Measurements from ENCODE around the gene BDH2.
A peak's percentile ranks its signal among the peaks of the same experiment; 100 is the strongest.

BDH2 gene

GRCh38 chr4:103099691-103100392 lies at the start of gene BDH2:
Gene BDH2, minus strand, starts transcription at chr4:103099834. Its CDS starts 3,580 bp downstream, at chr4:103096254.
- TF ChIP-seq EZH2 (IDR thresholded peaks at IDR 0.05) = no peak
- TF ChIP-seq POLR2AphosphoS5 (IDR thresholded peaks at IDR 0.05; ENCODE audit: borderline replicate concordance, low read depth, low read length) = peak; percentile 72
- no peak for TF ChIP-seq FOXP2 (optimal IDR thresholded peaks at IDR 0.05; ENCODE audit: control extremely low read depth, extremely low read length, insufficient read depth)
- peak within 1 kb of the TSS; percentile 83 for H3K4me3 ChIP-seq
- H3K27ac ChIP-seq = peak within 1 kb of the TSS; percentile 63

GRCh38 chr4:103144926-103145325 lies 45.3 kb upstream of the BDH2 start:
- Histone ChIP-seq H3K9me3 (ENCODE audit: low read depth, low read length) (no peaks in the 10 kb centered on the region), H3K36me3 (ENCODE audit: insufficient read depth, low read length) (peaks cover 86% of the 10 kb centered on the region), H3K9ac (ENCODE audit: insufficient read length) (no peak overlapping the region), H3K4me3 (no peak overlapping the region), H3K27ac (no peak overlapping the region)
- DNase-seq (ENCODE audit: low read depth, low spot score) = no peak
- TF ChIP-seq POLR2AphosphoS5 (IDR thresholded peaks at IDR 0.05; ENCODE audit: borderline replicate concordance, low read depth, low read length) = no peak
- no peak for TF ChIP-seq EZH2 (IDR thresholded peaks at IDR 0.05)
- no peak for TF ChIP-seq FOXP2 (optimal IDR thresholded peaks at IDR 0.05; ENCODE audit: control extremely low read depth, extremely low read length, insufficient read depth)

More at GRCh38 chr4:103099691-103100392, at the start of gene BDH2:
- peak; percentile 90 for DNase-seq (ENCODE audit: low read depth, low spot score)
- H3K36me3 ChIP-seq (ENCODE audit: insufficient read depth, low read length) = no peaks in the 10 kb centered on the region
- H3K9ac ChIP-seq (ENCODE audit: insufficient read length) = peak within 1 kb of the TSS; percentile 85
- no peaks in the 10 kb centered on the region for H3K9me3 ChIP-seq (ENCODE audit: low read depth, low read length)

GRCh38 chr4:103137446-103137827 lies 37.8 kb upstream of the BDH2 start:
- Histone ChIP-seq H3K9ac (ENCODE audit: insufficient read length) (no peak overlapping the region), H3K9me3 (ENCODE audit: low read depth, low read length) (no peaks in the 10 kb centered on the region), H3K27ac (no peak overlapping the region), H3K4me3 (no peak overlapping the region), H3K36me3 (ENCODE audit: insufficient read depth, low read length) (peaks cover 83% of the 10 kb centered on the region)
- DNase-seq (ENCODE audit: low read depth, low spot score) = no peak
- TF ChIP-seq POLR2AphosphoS5 (IDR thresholded peaks at IDR 0.05; ENCODE audit: borderline replicate concordance, low read depth, low read length) (no peak), EZH2 (IDR thresholded peaks at IDR 0.05) (no peak), FOXP2 (optimal IDR thresholded peaks at IDR 0.05; ENCODE audit: control extremely low read depth, extremely low read length, insufficient read depth) (no peak)

- Histone ChIP-seq H3K36me3 (ENCODE audit: insufficient read depth, low read length) (peaks cover 83% of the 10 kb centered on the region), H3K9me3 (ENCODE audit: low read depth, low read length) (no peaks in the 10 kb centered on the region), H3K4me3 (no peak overlapping the region), H3K9ac (ENCODE audit: insufficient read length) (no peak overlapping the region), H3K27ac (no peak overlapping the region)
- no peak for DNase-seq (ENCODE audit: low read depth, low spot score)
- TF ChIP-seq EZH2 (IDR thresholded peaks at IDR 0.05) = no peak
- TF ChIP-seq POLR2AphosphoS5 (IDR thresholded peaks at IDR 0.05; ENCODE audit: borderline replicate concordance, low read depth, low read length) = no peak
- TF ChIP-seq FOXP2 (optimal IDR thresholded peaks at IDR 0.05; ENCODE audit: control extremely low read depth, extremely low read length, insufficient read depth) = no peak
Measured at GRCh38 chr4:103136671-103137445, 37.2 kb upstream of the BDH2 start.

- Histone ChIP-seq H3K9me3 (ENCODE audit: low read depth, low read length) (no peaks in the 10 kb centered on the region), H3K4me3 (no peak overlapping the region), H3K36me3 (ENCODE audit: insufficient read depth, low read length) (peaks cover 86% of the 10 kb centered on the region), H3K27ac (no peak overlapping the region), H3K9ac (ENCODE audit: insufficient read length) (no peak overlapping the region)
- TF ChIP-seq FOXP2 (optimal IDR thresholded peaks at IDR 0.05; ENCODE audit: control extremely low read depth, extremely low read length, insufficient read depth) = no peak
- no peak for DNase-seq (ENCODE audit: low read depth, low spot score)
Measured at GRCh38 chr4:103129174-103129573, 29.5 kb upstream of the BDH2 start.

- H3K36me3 ChIP-seq (ENCODE audit: insufficient read depth, low read length) = peaks cover 83% of the 10 kb centered on the region
- DNase-seq (ENCODE audit: low read depth, low spot score) = no peak
- no peak overlapping the region for H3K27ac ChIP-seq
- no peak for TF ChIP-seq FOXP2 (optimal IDR thresholded peaks at IDR 0.05; ENCODE audit: control extremely low read depth, extremely low read length, insufficient read depth)
- TF ChIP-seq EZH2 (IDR thresholded peaks at IDR 0.05) = no peak
- no peak for TF ChIP-seq POLR2AphosphoS5 (IDR thresholded peaks at IDR 0.05; ENCODE audit: borderline replicate concordance, low read depth, low read length)
- H3K4me3 ChIP-seq = no peak overlapping the region
- no peaks in the 10 kb centered on the region for H3K9me3 ChIP-seq (ENCODE audit: low read depth, low read length)
- H3K9ac ChIP-seq (ENCODE audit: insufficient read length) = no peak overlapping the region
Measured at GRCh38 chr4:103126126-103126525, 26.5 kb upstream of the BDH2 start.

GRCh38 chr4:103123114-103123513 lies 23.5 kb upstream of the BDH2 start:
- no peak for TF ChIP-seq EZH2 (IDR thresholded peaks at IDR 0.05)
- no peak for TF ChIP-seq POLR2AphosphoS5 (IDR thresholded peaks at IDR 0.05; ENCODE audit: borderline replicate concordance, low read depth, low read length)
- no peak for TF ChIP-seq FOXP2 (optimal IDR thresholded peaks at IDR 0.05; ENCODE audit: control extremely low read depth, extremely low read length, insufficient read depth)

GRCh38 chr4:103118166-103118565 lies 18.5 kb upstream of the BDH2 start:
- no peak for TF ChIP-seq FOXP2 (optimal IDR thresholded peaks at IDR 0.05; ENCODE audit: control extremely low read depth, extremely low read length, insufficient read depth)
- TF ChIP-seq EZH2 (IDR thresholded peaks at IDR 0.05) = no peak
- no peak for TF ChIP-seq POLR2AphosphoS5 (IDR thresholded peaks at IDR 0.05; ENCODE audit: borderline replicate concordance, low read depth, low read length)
- peaks cover 48% of the 10 kb centered on the region for H3K36me3 ChIP-seq (ENCODE audit: insufficient read depth, low read length)

More at GRCh38 chr4:103123114-103123513, 23.5 kb upstream of the BDH2 start:
- no peaks in the 10 kb centered on the region for H3K9me3 ChIP-seq (ENCODE audit: low read depth, low read length)
- no peak for DNase-seq (ENCODE audit: low read depth, low spot score)
- no peak overlapping the region for H3K27ac ChIP-seq
- H3K36me3 ChIP-seq (ENCODE audit: insufficient read depth, low read length) = peaks cover 70% of the 10 kb centered on the region
- H3K9ac ChIP-seq (ENCODE audit: insufficient read length) = no peak overlapping the region
- no peak overlapping the region for H3K4me3 ChIP-seq

More at GRCh38 chr4:103118166-103118565, 18.5 kb upstream of the BDH2 start:
- no peak overlapping the region for H3K27ac ChIP-seq
- no peak for DNase-seq (ENCODE audit: low read depth, low spot score)
- H3K9me3 ChIP-seq (ENCODE audit: low read depth, low read length) = no peaks in the 10 kb centered on the region
- H3K9ac ChIP-seq (ENCODE audit: insufficient read length) = no peak overlapping the region
- no peak overlapping the region for H3K4me3 ChIP-seq
